Naive thymus-derived CD4-positive, alpha-beta T cell (primary cell): ENCODE results near the gene ERN2. TPM values are rescaled to one million over a fixed set of nuclear protein-coding genes. Genes with fewer than 3 reads are reported as not detected.
A peak's percentile ranks its signal among the peaks of the same experiment; 100 is the strongest.

ENCODE experiments used
- ATAC-seq: fragments of 150-1000 bp; cut with Tn5 transposase; 2 replicates; pipeline ENCODE4 v1.10.0; 2021; ENCODE audit warnings: mild to moderate bottlenecking, moderate library complexity
- CTCF ChIA-PET: fragments of 350-600 bp; sonication (Branson Sonifier 250); formaldehyde crosslinking; loops from one replicate; lab custom pipeline; 2021; ENCODE audit warnings: antibody characterized with exemption; lab: Charles Lee
- POLR2A ChIA-PET: fragments of 350-600 bp; sonication (Branson Sonifier 250); formaldehyde crosslinking; loops from one replicate; lab custom pipeline; 2021; ENCODE audit warnings: antibody characterized with exemption, inconsistent platforms; lab: Charles Lee
- DNase-seq, 9 donors: peaks; one replicate each; pipeline versions ENCODE4 v3.0.0 to v3.0.0-alpha.2; 2020 to 2022; ENCODE audit warnings: mixed read lengths in 1 of 9
- H3K27ac ChIP-seq: one replicate; pipeline ENCODE4 v1.7.0; 2013; ENCODE audit warnings: mild to moderate bottlenecking, low read depth, low read length, moderate library complexity
- H3K27me3 ChIP-seq, 2 donors: one replicate each; pipeline ENCODE4 v1.7.0; 2013; ENCODE audit warnings: low read length in 2 of 2, mild to moderate bottlenecking in 2 of 2, moderate library complexity in 2 of 2; ENCODE audit not compliant: control insufficient read depth in 2 of 2, insufficient read depth in 2 of 2
- H3K36me3 ChIP-seq, 3 experiments: 1 replicate in 2 of 3; 2 replicates in 1 of 3; pipeline ENCODE4 v1.7.0; 2013; ENCODE audit warnings: low read length in 3 of 3, mild to moderate bottlenecking in 3 of 3, moderate library complexity in 1 of 3; ENCODE audit not compliant: insufficient read depth in 3 of 3, control insufficient read depth in 2 of 3
- H3K4me1 ChIP-seq, 2 donors: one replicate each; pipeline ENCODE4 v1.7.0; 2013; ENCODE audit warnings: low read length in 2 of 2, mild to moderate bottlenecking in 2 of 2, moderate library complexity in 1 of 2; ENCODE audit not compliant: control insufficient read depth in 2 of 2, insufficient read depth in 2 of 2
- H3K4me3 ChIP-seq: 2 replicates; pipeline ENCODE4 v1.7.0; 2013; ENCODE audit warnings: mild to moderate bottlenecking, low read length
- H3K9me3 ChIP-seq, 3 experiments: 1 replicate in 2 of 3; 2 replicates in 1 of 3; pipeline ENCODE4 v1.7.0; 2013; ENCODE audit warnings: low read length in 3 of 3; ENCODE audit not compliant: control insufficient read depth in 2 of 3
- H3K27ac Mint-ChIP-seq, 9 donors: one replicate each; pipeline ENCODE4 v1.8.0; 2020 to 2022; ENCODE audit warnings: mixed read lengths in 9 of 9, mild to moderate bottlenecking in 8 of 9, moderate library complexity in 5 of 9, inconsistent platforms in 2 of 9
- H3K27me3 Mint-ChIP-seq, 5 donors: one replicate each; pipeline ENCODE4 v1.8.0; 2021 to 2022; ENCODE audit warnings: mixed read lengths in 5 of 5, mild to moderate bottlenecking in 1 of 5
- H3K36me3 Mint-ChIP-seq, 5 donors: one replicate each; pipeline ENCODE4 v1.8.0; 2020 to 2022; ENCODE audit warnings: mixed read lengths in 5 of 5, mild to moderate bottlenecking in 3 of 5, inconsistent platforms in 1 of 5
- H3K4me1 Mint-ChIP-seq, 7 donors: one replicate each; pipeline ENCODE4 v1.8.0; 2020 to 2022; ENCODE audit warnings: mixed read lengths in 7 of 7, mild to moderate bottlenecking in 3 of 7, inconsistent platforms in 1 of 7
- H3K4me3 Mint-ChIP-seq, 10 donors: one replicate each; pipeline ENCODE4 v1.8.0; 2020 to 2022; ENCODE audit warnings: mild to moderate bottlenecking in 10 of 10, mixed read lengths in 10 of 10, moderate library complexity in 6 of 10, inconsistent platforms in 2 of 10
- H3K9me3 Mint-ChIP-seq, 11 donors: one replicate each; pipeline ENCODE4 v1.8.0; 2020 to 2022; ENCODE audit warnings: mixed read lengths in 11 of 11, mild to moderate bottlenecking in 4 of 11, inconsistent platforms in 1 of 11, moderate library complexity in 1 of 11
- intact Hi-C, 2 donors: fragments of 100-400 bp; cut with micrococcal nuclease; formaldehyde crosslinking; loops; one replicate each; pipeline ENCODE4 v1.15.1; 2023
- polyA plus RNA-seq, 2 donors: library from polyadenylated mRNA; unstranded; fragments of 300-500 nt; fragmentation: Illumina TruSeq; gene quantifications; one replicate each; pipeline ENCODE4 v1.2.3, GENCODE V29; 2021
- total RNA-seq, 6 experiments: library from RNA in 5 of 6; stranded (reverse) in 5 of 6; gene quantifications; 1 replicate in 5 of 6; 2 replicates in 1 of 6; pipeline ENCODE4 v1.2.3 and lab custom pipeline; 2021 to 2026

Gene ERN2
- total and polyA plus RNA-seq, 7 experiments from 2014 or later, result not detected

- peaks cover 0 to 31% (median 11%) of the 10 kb centered on the region in 11 donors for H3K9me3 Mint-ChIP-seq
- peaks cover 0 to 5% (median 0%) of the 10 kb centered on the region in 5 donors for H3K36me3 Mint-ChIP-seq
- Histone ChIP-seq H3K4me3 (no peak overlapping the region), H3K27ac (no peak overlapping the region), H3K36me3 (no peaks in the 10 kb centered on the region), H3K9me3 (peaks cover 0 to 18% (median 0%) of the 10 kb centered on the region in 3 experiments), H3K27me3 (peaks cover 0 to 2% of the 10 kb centered on the region in 2 donors), H3K4me1 (no peaks in the 10 kb centered on the region)
- intact Hi-C loops, result no loop called here
- DNase-seq, result no peak
- peaks cover 26 to 58% (median 54%) of the 10 kb centered on the region in 5 donors for H3K27me3 Mint-ChIP-seq
- no peak for ATAC-seq
- no peak overlapping the region for H3K4me3 Mint-ChIP-seq
- H3K4me1 Mint-ChIP-seq, result peaks cover 0 to 2% (median 0%) of the 10 kb centered on the region in 7 donors
- CTCF ChIA-PET, result interaction anchor here (0.6 kb wide), 1 partner anchor 101 kb away, joined by 3 read pairs; no protein-coding TSS in a partner anchor
- no peak overlapping the region for H3K27ac Mint-ChIP-seq
- POLR2A ChIA-PET, result no interaction called here
Measured at GRCh38 chr16:23709536-23709935, 3.5 kb downstream of the ERN2 start.

- peaks cover 6 to 49% (median 36%) of the 10 kb centered on the region in 5 donors for H3K27me3 Mint-ChIP-seq
- H3K27ac ChIP-seq, result no peak overlapping the region
- H3K36me3 Mint-ChIP-seq, result peaks cover 0 to 8% (median 3%) of the 10 kb centered on the region in 5 donors
- H3K27ac Mint-ChIP-seq, result peak overlapping the region in 1 of 9 donors; percentile 17
- intact Hi-C loops, result no loop called here
- peaks cover 0 to 43% (median 20%) of the 10 kb centered on the region in 11 donors for H3K9me3 Mint-ChIP-seq
- DNase-seq (no peak), ATAC-seq (no peak)
- POLR2A ChIA-PET, result no interaction called here
- no peaks in the 10 kb centered on the region for H3K4me1 ChIP-seq
- H3K36me3 ChIP-seq, result no peaks in the 10 kb centered on the region
- no peak overlapping the region for H3K4me3 Mint-ChIP-seq
- peaks cover 0 to 18% (median 0%) of the 10 kb centered on the region in 3 experiments for H3K9me3 ChIP-seq
- H3K4me1 Mint-ChIP-seq, result peaks cover 0 to 6% (median 0%) of the 10 kb centered on the region in 7 donors
- no peaks in the 10 kb centered on the region for H3K27me3 ChIP-seq
- no peak overlapping the region for H3K4me3 ChIP-seq
- CTCF ChIA-PET, result no interaction called here
Measured at GRCh38 chr16:23706439-23706838, 6.6 kb downstream of the ERN2 start.

- H3K9me3 ChIP-seq, result peaks cover 0 to 17% (median 0%) of the 10 kb centered on the region in 3 experiments
- H3K27me3 ChIP-seq, result no peaks in the 10 kb centered on the region
- DNase-seq (no peak), ATAC-seq (no peak)
- ChIA-PET POLR2A (no interaction called here), CTCF (no interaction called here)
- intact Hi-C loops, result no loop called here
- H3K27me3 Mint-ChIP-seq, result peaks cover 3 to 41% (median 27%) of the 10 kb centered on the region in 5 donors
- no peak overlapping the region for H3K4me3 Mint-ChIP-seq
- H3K27ac Mint-ChIP-seq, result no peak overlapping the region
- no peak overlapping the region for H3K27ac ChIP-seq
- H3K4me3 ChIP-seq, result no peak overlapping the region
- peaks cover 0 to 6% (median 0%) of the 10 kb centered on the region in 7 donors for H3K4me1 Mint-ChIP-seq
- H3K4me1 ChIP-seq, result no peaks in the 10 kb centered on the region
- H3K36me3 ChIP-seq, result no peaks in the 10 kb centered on the region
- H3K9me3 Mint-ChIP-seq, result peaks cover 0 to 36% (median 19%) of the 10 kb centered on the region in 11 donors
- H3K36me3 Mint-ChIP-seq, result peaks cover 0 to 8% (median 3%) of the 10 kb centered on the region in 5 donors
Measured at GRCh38 chr16:23705517-23705902, 7.5 kb downstream of the ERN2 start.

- peaks cover 3 to 35% (median 21%) of the 10 kb centered on the region in 5 donors for H3K27me3 Mint-ChIP-seq
- H3K27ac Mint-ChIP-seq, result no peak overlapping the region
- peaks cover 0 to 11% (median 0%) of the 10 kb centered on the region in 3 experiments for H3K9me3 ChIP-seq
- intact Hi-C loops, result no loop called here
- H3K36me3 Mint-ChIP-seq, result peaks cover 0 to 8% (median 3%) of the 10 kb centered on the region in 5 donors
- no peak overlapping the region for H3K4me3 Mint-ChIP-seq
- H3K4me1 ChIP-seq, result no peaks in the 10 kb centered on the region
- no peak overlapping the region for H3K4me3 ChIP-seq
- peaks cover 0 to 6% (median 0%) of the 10 kb centered on the region in 7 donors for H3K4me1 Mint-ChIP-seq
- no peak overlapping the region for H3K27ac ChIP-seq
- ATAC-seq (no peak), DNase-seq (no peak)
- H3K27me3 ChIP-seq, result no peaks in the 10 kb centered on the region
- ChIA-PET CTCF (no interaction called here), POLR2A (no interaction called here)
- peaks cover 0 to 31% (median 14%) of the 10 kb centered on the region in 11 donors for H3K9me3 Mint-ChIP-seq
- no peaks in the 10 kb centered on the region for H3K36me3 ChIP-seq
Measured at GRCh38 chr16:23704772-23705516, 8.1 kb downstream of the ERN2 start.

- POLR2A ChIA-PET, result no interaction called here
- ATAC-seq (no peak), DNase-seq (no peak)
- intact Hi-C loops, result no loop called here
- H3K9me3 Mint-ChIP-seq, result peaks cover 0 to 16% (median 9%) of the 10 kb centered on the region in 11 donors
- no peak overlapping the region for H3K27ac Mint-ChIP-seq
- peaks cover 0 to 8% (median 3%) of the 10 kb centered on the region in 5 donors for H3K36me3 Mint-ChIP-seq
- Histone ChIP-seq H3K27ac (no peak overlapping the region), H3K4me1 (peaks cover 0 to 10% of the 10 kb centered on the region in 2 donors), H3K9me3 (no peaks in the 10 kb centered on the region), H3K4me3 (no peak overlapping the region), H3K27me3 (no peaks in the 10 kb centered on the region), H3K36me3 (no peaks in the 10 kb centered on the region)
- no peak overlapping the region for H3K4me3 Mint-ChIP-seq
- H3K4me1 Mint-ChIP-seq, result peaks cover 0 to 6% (median 0%) of the 10 kb centered on the region in 7 donors
- peaks cover 3 to 28% (median 20%) of the 10 kb centered on the region in 5 donors for H3K27me3 Mint-ChIP-seq
- CTCF ChIA-PET, result no interaction called here
Measured at GRCh38 chr16:23702951-23703350, 10.1 kb downstream of the ERN2 start.

- H3K4me3 Mint-ChIP-seq, result no peak overlapping the region
- no peak overlapping the region for H3K27ac ChIP-seq
- intact Hi-C loops, result no loop called here
- CTCF ChIA-PET, result no interaction called here
- DNase-seq (no peak), ATAC-seq (no peak)
- no peak overlapping the region for H3K4me3 ChIP-seq
- H3K27me3 Mint-ChIP-seq, result peaks cover 3 to 24% (median 14%) of the 10 kb centered on the region in 5 donors
- POLR2A ChIA-PET, result no interaction called here
- no peaks in the 10 kb centered on the region for H3K36me3 ChIP-seq
- peaks cover 0 to 8% (median 3%) of the 10 kb centered on the region in 5 donors for H3K36me3 Mint-ChIP-seq
- no peaks in the 10 kb centered on the region for H3K9me3 ChIP-seq
- no peaks in the 10 kb centered on the region for H3K27me3 ChIP-seq
- peaks cover 0 to 16% (median 9%) of the 10 kb centered on the region in 11 donors for H3K9me3 Mint-ChIP-seq
- H3K4me1 Mint-ChIP-seq, result peaks cover 0 to 6% (median 0%) of the 10 kb centered on the region in 7 donors
- no peak overlapping the region for H3K27ac Mint-ChIP-seq
- peaks cover 0 to 10% of the 10 kb centered on the region in 2 donors for H3K4me1 ChIP-seq
Measured at GRCh38 chr16:23701045-23701444, 12.0 kb downstream of the ERN2 start.
